HCT116 (cell line): ENCODE data around the gene MCL1. TPM values are rescaled to one million over a fixed set of nuclear protein-coding genes. Genes with fewer than 3 reads are reported as not detected.

Source experiments
- ATAC-seq: fragments of 200-7000 bp; cut with Tn5 transposase; 2 replicates; pipeline ENCODE4 v1.9.1; 2020; ENCODE audit warnings: mild to moderate bottlenecking, moderate library complexity
- BruUV-seq: library from RNA; stranded (reverse); fragments of 400-500 nt; replicated peaks from 2 replicates; lab custom pipeline; 2021; lab: Mats Ljungman, UMichigan
- CTCF ChIA-PET: fragments of 300-600 bp; sonication (Branson Sonifier 250); formaldehyde crosslinking; loops from one replicate; lab custom pipeline; 2021; ENCODE audit warnings: antibody characterized with exemption; lab: Charles Lee
- POLR2A ChIA-PET: fragments of 300-600, 350-600 bp; sonication (Branson Sonifier 250); formaldehyde crosslinking; loops from one replicate; lab custom pipeline; 2021; ENCODE audit warnings: antibody characterized with exemption; lab: Charles Lee
- RAD21 ChIA-PET, 2 experiments: fragments of 300-600 bp; sonication (Branson Sonifier 250); formaldehyde crosslinking; loops; one replicate each; lab custom pipeline; 2023; ENCODE audit warnings: low total read pairs in 2 of 2; ENCODE audit not compliant: uncharacterized antibody in 2 of 2, unreplicated experiment in 2 of 2, low non-redundant PET in 1 of 2; lab: Charles Lee
- DNase-seq: peaks from one replicate; pipeline ENCODE4 v3.0.0-alpha.2; 2010; ENCODE audit warnings: low read depth, low spot score
- H2AFZ ChIP-seq: fragments of 200-600 bp; shearing (Covaris generic), sonication (generic); 2 replicates; pipeline ENCODE4 v1.6.1; 2017; ENCODE audit warnings: low read depth, mixed run types, mixed read lengths, antibody characterized with exemption, low read length; ENCODE audit not compliant: poor library complexity, severe bottlenecking
- H3K27ac ChIP-seq: 2 replicates; pipeline ENCODE4 v1.5.1; 2012; ENCODE audit warnings: low read depth, low read length
- H3K27me3 ChIP-seq: fragments of 200-600 bp; sonication (generic); 2 replicates; pipeline ENCODE4 v1.6.1; 2016; ENCODE audit warnings: mixed run types, low read length, mixed read lengths; ENCODE audit not compliant: insufficient read depth
- H3K36me3 ChIP-seq, 2 experiments: fragments of 200-500 bp in 1 of 2; fragments of 200-600 bp in 1 of 2; sonication (Bioruptor generic) in 1 of 2; sonication (generic) in 1 of 2; 2 replicates each; pipeline versions ENCODE4 v1.5.1 to v1.6.1; 2014 to 2016; ENCODE audit warnings: low read length in 2 of 2, inconsistent platforms in 1 of 2, mixed read lengths in 1 of 2, mixed run types in 1 of 2; ENCODE audit not compliant: insufficient read depth in 2 of 2, control insufficient read depth in 1 of 2
- H3K4me1 ChIP-seq, 2 experiments: fragments of 200-600 bp in 1 of 2; sonication (generic) in 1 of 2; 2 replicates each; pipeline versions ENCODE4 v1.5.1 to v1.6.1; 2012 to 2017; ENCODE audit warnings: low read length in 2 of 2, inconsistent platforms in 1 of 2, mild to moderate bottlenecking in 1 of 2, mixed read lengths in 1 of 2, mixed run types in 1 of 2, moderate library complexity in 1 of 2; ENCODE audit not compliant: insufficient read depth in 2 of 2, control insufficient read depth in 1 of 2
- H3K4me2 ChIP-seq: fragments of 200-600 bp; sonication (generic); 2 replicates; pipeline ENCODE4 v1.6.1; 2017; ENCODE audit warnings: mixed run types, low read length, mixed read lengths
- H3K4me3 ChIP-seq, 2 experiments: fragments of 200-600 bp in 1 of 2; sonication (generic) in 1 of 2; replicated peaks in 1 of 2; 2 replicates each; pipeline ENCODE4 v1.5.1; 2011 to 2016; ENCODE audit warnings: low read length in 2 of 2, control low read depth in 1 of 2, low read depth in 1 of 2, mild to moderate bottlenecking in 1 of 2, mixed read lengths in 1 of 2, mixed run types in 1 of 2
- H3K79me2 ChIP-seq: fragments of 200-600 bp; sonication (generic); 2 replicates; pipeline ENCODE4 v1.6.1; 2017; ENCODE audit warnings: mild to moderate bottlenecking, mixed run types, low read length, moderate library complexity, mixed read lengths; ENCODE audit not compliant: insufficient read depth
- H3K9ac ChIP-seq: fragments of 200-600 bp; sonication (generic); 2 replicates; pipeline ENCODE4 v1.6.1; 2016; ENCODE audit warnings: low read length, mixed read lengths
- H3K9me2 ChIP-seq: fragments of 200-600 bp; sonication (generic), shearing (Covaris generic); 2 replicates; pipeline ENCODE4 v1.6.1; 2017; ENCODE audit warnings: mixed run types, mild to moderate bottlenecking, moderate library complexity; ENCODE audit not compliant: insufficient read depth
- H3K9me3 ChIP-seq, 2 experiments: fragments of 200-500 bp in 1 of 2; fragments of 200-600 bp in 1 of 2; sonication (Bioruptor generic) in 1 of 2; sonication (generic) in 1 of 2; 2 replicates each; pipeline ENCODE4 v1.6.1; 2014 to 2017; ENCODE audit warnings: low read length in 2 of 2, mixed read lengths in 2 of 2, inconsistent platforms in 1 of 2, low read depth in 1 of 2, mild to moderate bottlenecking in 1 of 2, mixed run types in 1 of 2, moderate library complexity in 1 of 2; ENCODE audit not compliant: control insufficient read depth in 1 of 2, insufficient read depth in 1 of 2
- H4K20me1 ChIP-seq: fragments of 200-600 bp; sonication (generic), shearing (Covaris generic); 2 replicates; pipeline ENCODE4 v1.6.1; 2017; ENCODE audit warnings: mixed run types, mild to moderate bottlenecking, moderate library complexity; ENCODE audit not compliant: insufficient read depth
- POLR2A ChIP-seq: IDR thresholded peaks from 2 replicates; pipeline ENCODE4 v1.7.0; 2011; ENCODE audit warnings: borderline replicate concordance; ENCODE audit not compliant: insufficient read depth, insufficient read length; ENCODE audit errors: extremely low read depth
- POLR2AphosphoS5 ChIP-seq: IDR thresholded peaks from 2 replicates; pipeline ENCODE4 v1.6.1; 2011; ENCODE audit warnings: mild to moderate bottlenecking, low read depth, low read length, moderate library complexity
- SIN3A ChIP-seq: IDR thresholded peaks from 2 replicates; pipeline ENCODE4 v1.6.1; 2012; ENCODE audit warnings: low read depth
- TCF7L2 ChIP-seq: IDR thresholded peaks from 2 replicates; pipeline ENCODE4 v1.7.0; 2011; ENCODE audit warnings: borderline replicate concordance, inconsistent platforms; ENCODE audit not compliant: insufficient read depth, insufficient read length; ENCODE audit errors: extremely low read depth
- intact Hi-C: fragments of 100-400 bp; cut with micrococcal nuclease; formaldehyde crosslinking; loops from 2 replicates; pipeline ENCODE4 v1.10.0; 2022
- total RNA-seq: library from RNA; stranded (reverse); gene quantifications from one replicate; pipeline ENCODE4 v1.2.1, GENCODE V29; 2021; ENCODE audit not compliant: unreplicated experiment

The MCL1 gene
- total RNA-seq, 1 experiment from 2014 or later: 146 TPM

DNA sequence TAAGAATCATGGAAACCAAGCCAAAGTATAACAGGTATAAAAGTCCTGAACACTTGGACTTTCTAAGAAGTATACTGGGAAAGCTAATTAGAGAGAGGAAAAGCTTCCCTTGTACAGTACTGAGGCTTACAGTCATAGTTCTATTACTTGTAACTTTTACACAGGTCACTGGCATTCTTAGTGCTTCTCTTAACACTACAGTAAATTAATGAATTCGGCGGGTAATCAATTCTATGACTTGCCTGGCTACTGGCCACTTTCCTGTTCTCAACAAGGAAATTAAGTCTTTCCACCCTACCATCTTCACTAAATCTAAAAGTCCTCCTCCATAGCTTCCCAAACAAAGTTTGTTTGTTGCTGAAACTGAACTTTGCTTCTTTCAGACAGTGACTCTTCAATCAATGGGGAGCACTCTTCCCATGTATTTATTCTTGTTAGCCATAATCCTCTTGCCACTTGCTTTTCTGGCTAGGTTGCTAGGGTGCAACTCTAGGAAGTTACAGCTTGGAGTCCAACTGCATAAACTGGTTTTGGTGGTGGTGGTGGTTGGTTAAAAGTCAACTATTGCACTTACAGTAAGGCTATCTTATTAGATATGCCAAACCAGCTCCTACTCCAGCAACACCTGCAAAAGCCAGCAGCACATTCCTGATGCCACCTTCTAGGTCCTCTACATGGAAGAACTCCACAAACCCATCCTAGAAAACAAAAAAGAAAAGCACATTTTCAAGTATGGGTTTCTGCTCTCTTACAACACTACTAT is 2.4 kb downstream of the MCL1 start (continued):
- TF ChIP-seq TCF7L2: no peak

- Histone ChIP-seq H4K20me1 (peaks cover 58% of the 10 kb centered on the region), H3K27ac (no peak overlapping the region)
Observed at GRCh38 chr1:150576367-150576711, 3.1 kb downstream of the MCL1 start.

More at GRCh38 chr1:150576367-150576711, 3.1 kb downstream of the MCL1 start:
- TF ChIP-seq POLR2A (no peak), POLR2AphosphoS5 (peak; percentile 38; the same call in 1 of the 2 replicates), SIN3A (no peak)
- TF ChIP-seq, all 23 proteins: peak for 1
- Histone ChIP-seq H3K27me3 (no peaks in the 10 kb centered on the region), H3K4me1 (peaks cover 33 to 65% of the 10 kb centered on the region in 2 experiments), H3K36me3 (peaks cover 35 to 58% of the 10 kb centered on the region in 2 experiments), H3K9me2 (no peaks in the 10 kb centered on the region), H3K4me3 (no peak overlapping the region), H3K9ac (no peak overlapping the region; the same call in 1 of the 2 replicates), H3K79me2 (peaks cover 86% of the 10 kb centered on the region), H3K9me3 (no peaks in the 10 kb centered on the region), H3K4me2 (peak overlapping the region; percentile 86; the same call in 1 of the 2 replicates), H2AFZ (no peak overlapping the region)
- DNase-seq: no peak
- ChIA-PET POLR2A (interaction anchor here (1.5 to 1.6 kb wide), 3 partner anchors 8 to 29 kb away, joined by 3 to 5 read pairs (median 4); no protein-coding TSS in a partner anchor), RAD21 (no interaction called here), CTCF (no interaction called here)
- intact Hi-C loops: loop anchor here (5.0 kb wide), 1 partner anchor 401 kb away; no protein-coding TSS in a partner anchor
- ATAC-seq: no peak
- BruUV-seq: no TSS peak
